NCI-H2107 treated with DMSO at 0.1 percent for 48 hours (cell line): ENCODE results near the gene TFEB.

Experiments
- DNase-seq: peaks from one replicate; lab custom pipeline; 2025; ENCODE audit not compliant: unreplicated experiment; lab: John Stamatoyannopoulos, UW

The TFEB gene

DNA sequence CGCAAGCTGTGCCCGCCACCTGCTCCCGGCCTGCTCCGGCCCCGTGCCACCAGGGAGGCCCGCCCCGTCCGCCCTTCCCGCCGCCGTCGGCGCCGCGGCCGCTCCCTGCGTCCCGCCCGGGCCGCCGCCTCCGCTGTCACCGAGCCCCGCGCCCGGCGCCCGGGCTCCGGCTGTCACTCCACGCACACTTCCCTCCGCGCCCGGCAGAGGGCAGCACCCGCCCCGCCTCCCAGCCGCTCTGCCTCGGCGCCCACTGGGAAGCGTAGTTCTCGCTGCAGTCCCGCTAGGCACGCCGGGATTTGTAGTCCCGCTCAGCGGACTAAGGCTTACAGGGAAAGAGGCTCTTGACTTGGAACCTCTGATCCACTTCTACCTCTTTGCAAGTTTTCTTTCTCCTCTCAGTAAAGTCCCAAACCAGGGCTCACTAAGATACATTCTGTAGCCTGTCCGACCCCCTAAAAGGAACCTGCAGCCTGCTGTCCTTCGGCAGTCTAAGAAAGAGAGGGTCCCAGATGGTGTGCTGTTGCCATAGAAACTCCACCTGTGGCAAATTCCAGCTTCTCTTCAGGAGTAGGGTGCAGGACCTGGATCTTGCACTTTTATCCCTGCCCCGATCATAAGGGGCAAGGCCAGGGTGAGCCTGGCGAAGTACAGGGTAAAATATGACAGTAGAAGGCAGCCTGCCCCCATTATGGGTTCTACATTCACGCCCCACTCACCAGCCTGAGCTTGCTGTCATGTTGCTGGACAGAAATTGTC lies at the start of gene TFEB:
Gene TFEB (minus strand): TSS at position 182 of the 759 bp plus-strand sequence. CDS start 44,395 bp downstream, outside the sequence.
- DNase-seq = peak; percentile 18

DNA sequence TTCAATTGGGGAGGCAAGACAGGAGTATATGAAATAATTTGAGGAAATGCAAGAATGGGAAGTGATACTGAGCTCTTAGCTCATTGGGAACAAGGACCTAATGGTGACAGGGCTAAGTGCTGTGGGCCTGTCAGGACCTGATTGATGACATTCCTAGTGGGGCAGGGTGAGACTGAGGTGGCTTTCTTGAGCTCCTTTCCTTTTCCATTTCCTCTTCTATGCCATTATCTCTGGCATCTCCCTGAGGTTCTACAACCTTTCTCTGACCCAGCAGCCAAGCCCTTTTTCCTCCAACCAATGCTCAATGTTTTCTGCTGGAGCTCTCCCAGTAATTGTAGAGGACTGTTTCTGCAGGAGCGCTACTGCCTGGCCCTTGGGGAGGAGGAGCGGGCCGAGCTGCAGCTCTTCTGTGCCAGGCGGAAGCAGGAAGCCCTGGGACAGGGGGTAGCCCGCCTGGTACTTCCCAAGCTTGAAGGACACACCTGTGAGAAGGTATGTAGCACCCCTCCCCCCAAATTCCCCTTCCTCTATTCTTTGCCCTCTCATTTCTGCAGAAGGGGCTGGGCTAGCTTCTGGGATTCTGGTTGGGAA lies 49.3 kb upstream of the TFEB start:
- DNase-seq = no peak

DNA sequence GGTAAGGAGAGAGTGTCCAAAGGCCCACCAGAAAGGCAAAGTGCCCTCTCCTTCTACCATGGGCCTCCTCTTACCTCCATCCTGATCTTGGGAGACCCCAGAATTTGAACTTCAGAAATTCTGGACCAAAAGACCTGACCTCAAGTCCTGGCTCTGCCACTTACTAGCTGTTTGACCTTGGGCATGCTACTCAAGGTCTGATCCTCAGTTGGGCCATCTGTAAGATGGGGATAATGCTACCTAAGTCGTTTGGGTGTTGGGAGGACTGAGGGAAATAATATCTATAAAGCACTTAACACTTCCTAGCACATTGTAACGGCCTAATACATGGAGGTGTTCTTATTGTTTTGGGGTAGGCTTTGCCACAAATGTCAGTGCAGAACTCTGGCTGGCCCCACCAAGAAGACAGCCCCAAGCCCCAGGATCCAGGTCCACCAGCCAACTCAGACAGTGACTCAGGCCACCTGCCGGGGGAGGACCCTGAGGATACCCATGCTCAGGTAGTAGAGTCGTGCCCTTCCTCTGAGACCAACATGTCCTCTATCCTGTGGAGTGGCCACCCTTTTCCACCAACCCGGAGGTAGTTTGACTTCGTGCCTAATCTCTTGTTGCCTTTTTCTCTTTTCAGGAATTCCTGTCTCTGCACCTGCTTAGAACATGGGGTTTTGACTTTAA lies 47.8 kb upstream of the TFEB start:
- no peak for DNase-seq

DNA sequence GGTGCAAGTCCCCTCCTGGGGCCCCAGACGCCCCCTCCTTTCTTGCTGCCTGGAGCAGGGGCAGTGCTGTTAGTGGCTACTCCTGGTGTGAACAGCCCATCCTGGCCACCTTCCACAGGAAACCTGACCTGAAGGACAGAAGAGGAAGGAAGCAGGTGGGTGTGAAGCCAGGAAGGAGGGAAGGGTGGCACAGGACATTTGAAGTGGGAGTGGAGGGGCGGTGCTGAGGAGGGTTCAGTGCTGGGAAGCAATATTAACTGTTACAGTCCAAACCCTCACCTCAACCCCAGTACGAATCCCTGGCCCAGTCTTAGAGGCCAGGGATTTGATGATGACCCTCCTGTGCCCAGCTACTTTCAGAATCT lies 45.9 kb upstream of the TFEB start:
- DNase-seq = no peak

DNA sequence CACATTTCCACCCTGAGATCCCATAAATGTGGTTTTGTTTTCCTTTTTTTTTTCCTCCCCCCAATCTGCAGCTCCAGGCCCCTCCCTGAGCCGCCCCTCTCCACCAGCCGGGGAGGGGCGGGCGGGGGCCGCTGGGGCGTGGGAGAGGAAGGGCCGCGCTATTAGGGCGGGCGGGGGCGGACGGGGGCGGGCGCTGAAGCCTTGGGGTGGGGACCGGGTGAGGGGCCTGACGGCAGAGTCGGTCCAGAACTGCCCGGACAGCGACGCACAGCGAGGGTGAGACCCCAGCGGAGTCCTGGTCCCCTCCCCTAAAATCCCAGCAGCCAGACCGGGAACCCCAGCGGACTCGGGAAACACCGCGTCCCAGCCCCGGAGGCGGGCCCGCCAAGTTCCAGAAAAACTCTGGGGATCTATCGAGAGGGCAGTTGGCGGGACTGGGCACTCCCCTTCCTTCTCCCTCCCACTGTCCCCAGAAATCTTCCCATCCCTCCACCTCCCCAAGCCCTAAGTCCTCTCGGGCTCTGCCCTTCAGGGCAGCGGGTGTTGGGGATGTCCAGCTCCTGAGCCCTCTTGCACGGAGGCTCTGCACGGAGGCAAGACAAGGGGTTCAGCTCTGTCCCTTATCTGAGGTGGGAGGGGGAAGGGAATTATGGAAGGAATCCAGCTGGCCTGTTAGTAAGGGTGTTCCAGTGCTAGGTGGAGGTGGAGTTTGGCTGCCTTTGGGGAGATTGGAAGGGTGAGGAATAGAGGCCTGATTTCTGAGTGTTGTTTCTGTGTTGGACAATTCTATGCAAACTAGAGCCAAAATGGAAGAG lies 45.4 kb upstream of the TFEB start, which contains the start of gene PRICKLE4:
Gene PRICKLE4 (plus strand): TSS at position 232 of the 815 bp plus-strand sequence. CDS start 2,692 bp downstream, outside the sequence.
- no peak for DNase-seq

DNA sequence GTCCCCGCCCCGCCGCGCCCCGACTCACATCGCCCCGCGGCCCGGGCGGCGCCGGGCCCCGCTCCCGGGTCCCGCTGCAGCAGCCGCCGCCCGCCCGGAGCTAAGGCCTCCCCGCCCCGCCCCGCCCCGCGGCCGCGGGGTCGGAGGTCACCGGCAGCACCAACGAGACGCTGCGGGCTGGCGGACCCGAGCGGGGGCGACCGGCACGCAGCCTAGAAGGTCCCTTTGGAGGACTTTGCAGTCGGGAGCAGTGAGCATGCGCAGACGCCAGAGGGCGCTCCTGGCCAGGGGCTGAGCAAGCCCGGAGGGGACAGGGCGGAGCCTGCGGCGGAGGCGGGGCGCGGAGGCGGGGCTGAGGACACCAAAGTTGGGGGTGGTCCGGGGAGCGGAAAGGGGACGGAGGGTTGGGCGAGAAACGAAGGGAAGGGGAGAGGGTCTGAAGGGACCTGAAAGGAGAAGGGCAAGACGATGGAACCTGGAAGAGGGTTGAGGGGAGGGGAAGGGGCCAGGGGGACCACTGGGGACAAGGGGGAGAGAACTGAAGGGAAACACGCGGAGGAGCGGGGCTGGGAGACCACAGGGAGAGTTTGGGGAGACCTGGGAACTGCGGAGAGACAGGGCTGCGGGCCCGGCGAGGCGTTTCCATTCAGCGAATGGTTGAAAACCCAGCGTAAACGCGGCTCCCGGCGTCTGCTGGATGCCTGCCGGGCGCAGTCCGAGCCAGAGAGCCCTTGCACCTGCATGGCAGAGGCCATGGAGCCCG lies 44.6 kb upstream of the TFEB start, which contains the start of gene FRS3:
Gene FRS3 (minus strand): TSS at position 113 of the 763 bp plus-strand sequence. CDS start 2,913 bp downstream, outside the sequence.
- peak; percentile 33 for DNase-seq

DNA sequence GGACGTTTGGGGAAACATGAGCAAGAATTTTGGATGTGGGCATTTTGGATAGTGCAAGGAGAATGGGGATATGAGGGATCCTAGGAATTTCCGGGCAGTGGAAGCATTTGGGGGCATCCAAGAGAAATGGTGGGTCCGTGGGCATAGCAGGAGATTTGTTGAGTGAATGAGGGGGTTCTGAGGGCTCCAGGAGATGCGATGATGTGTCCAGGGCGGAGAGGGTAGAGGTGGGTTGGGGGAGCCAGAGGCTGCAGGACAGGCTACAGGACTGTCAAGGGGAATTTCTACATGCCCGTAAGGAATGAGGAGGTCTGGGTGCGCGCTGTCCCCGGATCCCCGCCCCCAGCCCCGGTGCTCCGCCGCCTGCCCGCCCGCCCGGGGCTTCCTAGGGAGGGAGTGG lies 43.9 kb upstream of the TFEB start:
- DNase-seq = no peak

DNA sequence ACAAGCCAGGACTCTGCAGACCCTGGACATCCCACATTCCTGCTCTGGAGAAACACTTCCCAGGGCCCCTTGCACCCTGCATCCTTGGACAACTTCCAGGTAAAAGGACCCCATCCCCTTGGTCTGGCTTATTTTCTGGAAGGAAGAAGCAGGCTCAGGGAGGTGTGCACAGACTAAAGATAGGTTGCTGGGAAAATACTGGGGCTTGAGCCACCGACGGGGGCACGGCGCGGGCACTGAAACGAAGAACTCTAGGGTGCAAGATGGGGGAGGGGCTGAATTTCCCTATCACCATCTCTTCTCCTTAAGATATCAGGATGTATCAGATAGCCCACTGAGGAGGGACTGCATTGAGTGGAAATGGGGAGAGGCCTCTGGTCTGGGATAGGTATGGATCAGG lies 43.5 kb upstream of the TFEB start:
- no peak for DNase-seq

DNA sequence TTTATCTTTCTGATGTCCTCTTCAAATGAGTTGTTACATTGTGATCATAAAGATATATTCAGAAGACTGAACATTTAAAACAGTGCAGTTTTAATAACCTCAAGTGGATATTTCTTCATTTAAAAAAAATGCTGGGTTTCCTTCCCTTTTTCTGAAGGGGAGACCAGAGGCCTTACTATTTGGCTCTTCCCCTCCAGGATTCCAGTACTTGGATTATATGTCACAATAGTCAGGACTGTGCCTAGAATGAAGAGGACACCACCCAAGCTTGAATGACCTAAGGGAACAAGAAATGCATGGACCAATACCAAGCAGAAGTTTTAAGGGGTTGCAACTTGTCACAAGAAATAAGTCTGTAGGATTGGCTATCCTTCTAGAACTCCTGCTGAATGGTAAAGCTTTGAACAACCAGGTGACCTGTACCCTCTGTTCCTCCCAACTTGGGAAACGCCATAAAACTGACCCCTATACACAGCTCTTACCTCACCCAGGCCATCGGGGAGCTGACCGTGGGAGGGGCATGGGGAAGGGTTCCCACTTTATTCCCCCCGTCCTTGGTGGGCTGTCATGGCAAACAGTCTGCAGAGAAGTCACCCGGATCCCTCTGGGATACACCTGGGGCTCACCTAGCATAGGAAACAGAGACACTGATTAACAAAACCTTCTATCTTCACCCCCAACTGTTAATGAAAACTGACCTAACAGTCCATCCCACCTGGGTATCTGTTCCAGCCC lies 42.3 kb upstream of the TFEB start:
- DNase-seq = no peak

DNA sequence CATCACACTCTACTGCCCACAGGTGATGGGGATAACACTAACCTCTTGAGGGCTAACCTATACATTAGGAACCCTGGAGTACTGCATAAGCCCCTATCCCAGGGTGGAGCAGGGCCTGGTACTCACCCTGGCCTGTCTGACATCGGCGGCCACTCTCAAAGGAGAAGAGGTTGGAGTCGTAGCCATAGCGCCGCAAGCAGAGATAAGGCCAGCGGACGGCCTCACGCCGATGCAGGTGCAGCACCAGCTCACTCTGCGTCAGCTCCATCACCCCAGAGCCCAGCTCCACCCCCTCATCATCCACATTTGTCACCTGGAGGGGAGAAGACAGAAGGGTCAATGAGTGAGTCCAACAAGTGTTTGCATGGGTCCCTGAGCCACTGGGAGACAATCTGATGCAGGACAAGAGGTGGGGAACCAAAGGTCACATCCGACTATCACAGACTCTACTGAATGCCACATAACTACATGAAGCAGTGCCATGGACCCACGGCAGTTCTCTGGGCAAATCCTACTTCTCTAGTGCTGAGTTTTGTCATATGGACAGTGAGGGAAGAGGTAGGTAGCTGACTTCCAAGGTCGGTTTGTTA lies 40.0 kb upstream of the TFEB start:
- no peak for DNase-seq

DNA sequence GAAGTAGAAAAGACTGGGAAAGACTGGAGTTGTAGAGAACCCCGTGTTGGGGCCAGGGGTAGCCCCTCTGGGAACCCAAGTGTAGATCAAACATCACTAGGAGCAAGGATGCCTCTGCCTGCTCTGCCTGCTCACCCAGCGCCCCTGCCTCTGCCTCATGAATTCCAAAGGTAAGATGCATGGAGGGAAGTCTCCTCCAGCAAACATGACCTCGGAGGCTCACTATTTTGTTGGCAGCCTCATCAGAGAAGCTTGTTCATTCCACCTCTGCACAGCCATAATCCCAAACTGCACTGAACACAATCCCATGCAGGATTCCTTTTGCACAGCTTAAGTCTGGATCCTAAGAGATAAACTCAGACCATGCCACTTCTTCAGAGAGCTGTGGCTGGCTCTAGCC lies 39.4 kb upstream of the TFEB start:
- DNase-seq = no peak

DNA sequence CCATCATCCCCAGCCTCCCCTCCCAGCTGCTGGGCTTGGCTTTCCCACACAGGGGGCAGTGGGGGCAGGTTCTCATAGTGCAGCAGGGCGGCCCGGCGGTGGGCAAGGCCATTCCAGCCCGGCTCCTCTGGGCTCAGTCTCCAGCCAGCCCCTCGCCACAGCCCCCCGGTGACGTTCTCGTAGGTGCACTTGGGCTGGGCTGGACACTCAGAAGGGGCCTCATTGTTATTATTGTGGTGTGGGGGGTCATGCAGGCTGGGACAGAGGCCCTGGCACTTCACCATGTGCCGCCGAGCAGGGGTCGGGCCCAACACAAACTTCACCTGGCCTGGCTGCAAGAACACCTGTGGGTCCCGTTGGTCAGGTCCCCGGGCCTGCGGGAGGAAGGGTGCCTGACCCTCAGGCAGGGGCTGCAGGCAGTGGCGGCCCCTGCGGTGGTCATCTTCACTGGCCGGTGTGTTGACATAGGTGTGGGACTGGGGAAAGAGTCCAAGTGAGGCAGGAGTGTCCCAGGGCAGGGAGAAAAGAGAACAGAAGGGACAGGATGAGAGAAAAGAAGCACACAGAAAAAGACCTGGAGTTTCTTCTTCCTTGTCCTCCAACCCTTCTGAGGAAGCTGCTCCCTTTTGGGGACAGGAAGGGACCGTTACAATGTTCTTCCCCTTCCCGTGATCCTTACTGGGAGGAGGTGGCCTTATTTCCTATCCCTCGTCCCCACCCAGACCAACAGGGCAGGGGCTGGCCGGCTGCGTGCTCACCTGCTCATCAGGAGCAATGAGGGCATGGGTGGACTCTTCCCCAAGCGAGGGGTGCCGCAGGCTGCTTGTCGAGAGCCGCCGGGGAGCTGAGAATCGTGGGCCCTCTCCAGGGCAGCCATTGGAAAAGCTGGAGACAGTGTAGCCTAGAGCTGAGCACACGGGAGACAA lies 35.9 kb upstream of the TFEB start:
- no peak for DNase-seq

DNA sequence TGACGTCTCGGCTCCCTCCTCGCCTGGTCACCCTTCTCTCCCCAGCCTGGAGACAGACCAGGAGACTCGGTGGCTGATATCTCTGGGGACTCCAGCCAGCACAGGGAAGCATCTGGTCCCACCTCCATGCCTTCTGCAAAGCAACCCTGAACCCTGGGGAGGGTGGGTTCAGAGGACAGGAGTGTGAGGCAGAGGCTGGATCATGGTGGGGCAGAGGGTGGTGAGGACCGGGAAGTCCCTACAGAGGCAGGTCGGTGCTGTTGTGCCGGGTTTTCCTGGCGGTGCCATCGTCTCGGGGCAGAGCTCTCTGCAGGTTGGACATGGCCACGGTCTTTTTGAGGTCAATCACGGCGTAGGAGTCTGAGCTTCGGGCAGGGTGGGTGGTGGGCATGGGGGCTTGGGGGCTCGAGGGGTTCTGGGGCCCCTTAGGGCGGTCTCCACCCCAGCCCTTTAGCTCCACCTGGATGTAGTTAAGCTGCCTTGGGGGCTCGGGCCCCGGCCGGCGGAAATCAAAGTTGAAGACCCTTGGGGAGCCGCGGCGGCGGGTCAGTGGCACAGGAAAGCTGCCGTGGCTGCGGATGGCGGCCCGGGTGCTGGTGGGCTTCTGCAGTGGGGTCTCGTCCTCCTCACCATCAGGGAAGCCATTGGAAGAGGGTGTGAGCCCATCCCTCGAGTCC lies 35.1 kb upstream of the TFEB start:
- DNase-seq = no peak

DNA sequence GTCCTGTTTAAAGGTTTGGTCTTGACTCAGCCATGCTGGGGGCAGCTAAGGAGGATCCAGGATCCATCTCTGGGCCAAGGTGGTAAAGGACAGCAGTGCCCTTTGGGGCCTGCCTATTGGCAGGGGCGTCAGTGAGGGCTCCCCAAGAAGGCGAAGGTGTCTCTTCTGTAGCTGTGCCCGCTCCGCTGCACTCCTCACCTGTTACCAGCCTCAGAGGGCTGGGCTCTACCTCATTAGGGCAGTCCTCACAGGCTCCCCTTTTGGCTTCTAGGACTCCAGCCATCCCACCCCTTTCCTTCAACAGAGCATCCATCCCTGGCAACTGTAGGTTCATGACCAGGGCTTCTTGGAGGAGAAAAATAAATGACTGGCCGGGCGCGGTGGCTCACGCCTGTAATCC lies 34.0 kb upstream of the TFEB start:
- no peak for DNase-seq

DNA sequence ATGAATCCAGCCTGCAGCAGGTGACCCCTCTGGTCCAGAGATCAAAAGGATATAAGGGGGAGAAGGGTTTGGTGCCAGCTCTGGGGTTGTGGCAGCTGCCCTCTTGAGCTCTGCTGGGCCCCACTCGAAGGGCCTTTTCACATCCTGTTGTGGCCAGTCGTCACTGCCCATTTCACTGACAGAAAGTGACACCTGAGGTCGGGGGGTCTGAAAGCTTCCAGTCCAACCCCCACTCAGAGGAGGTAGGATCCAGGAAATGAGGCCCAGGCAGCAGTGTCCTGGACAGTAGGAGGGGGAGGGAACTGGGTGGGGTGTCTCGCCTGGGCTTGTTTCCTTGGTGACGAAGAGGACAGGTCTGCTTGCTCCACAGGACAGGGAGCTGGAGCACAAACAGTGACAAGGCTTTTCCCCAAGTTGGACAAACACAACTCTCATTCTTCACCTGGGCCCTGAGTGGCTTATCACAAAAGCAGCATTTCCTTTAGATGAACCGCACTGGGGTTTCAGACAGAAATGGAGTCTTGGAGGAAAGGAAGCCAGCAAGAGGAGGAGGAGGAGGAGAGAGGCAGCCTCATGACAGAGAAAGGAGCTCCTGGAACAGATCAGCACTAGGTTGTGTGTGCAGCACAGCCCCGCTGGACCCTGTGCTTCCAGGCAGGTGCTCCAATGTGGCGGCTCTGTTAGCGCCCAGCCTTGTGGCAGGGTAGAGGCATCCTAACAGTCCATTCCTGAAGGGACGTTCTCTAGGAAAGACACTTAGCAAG lies 33.3 kb upstream of the TFEB start:
- DNase-seq = no peak

DNA sequence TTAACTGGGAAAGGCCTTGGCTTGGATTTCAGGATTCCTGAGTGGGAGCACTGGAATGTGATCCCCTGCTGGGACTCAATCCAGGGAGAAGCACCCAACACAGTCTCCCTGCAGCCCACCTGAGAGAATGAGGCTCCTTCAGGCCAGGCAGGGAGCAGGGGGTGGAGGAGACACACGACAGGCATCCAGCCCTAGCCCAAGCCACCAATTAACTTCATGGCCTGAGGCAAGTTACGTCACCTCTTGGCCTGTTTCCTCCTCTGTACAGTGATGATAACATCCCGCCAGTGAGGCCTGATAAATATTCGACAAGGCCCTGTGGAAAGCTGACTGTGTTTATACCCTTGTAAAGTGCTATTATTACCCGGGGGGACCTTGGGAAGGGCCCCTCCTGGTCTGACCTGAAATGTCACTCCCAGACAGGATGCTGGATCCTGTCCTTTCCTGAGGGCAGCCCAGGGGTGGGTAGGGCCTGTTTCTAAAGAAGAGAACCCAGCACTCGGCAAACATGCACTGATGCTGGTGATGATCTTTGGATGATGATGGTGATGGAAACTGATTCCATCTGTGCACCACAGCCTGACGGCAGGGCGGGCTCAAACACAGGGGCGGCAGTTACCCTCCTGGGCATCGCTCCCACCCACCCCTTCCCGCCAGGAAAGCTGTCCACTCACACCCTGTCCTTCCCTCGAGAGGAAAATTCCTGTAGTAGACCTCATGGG lies 31.9 kb upstream of the TFEB start:
- no peak for DNase-seq
